ENCODE data around the gene STK25.

DNA sequence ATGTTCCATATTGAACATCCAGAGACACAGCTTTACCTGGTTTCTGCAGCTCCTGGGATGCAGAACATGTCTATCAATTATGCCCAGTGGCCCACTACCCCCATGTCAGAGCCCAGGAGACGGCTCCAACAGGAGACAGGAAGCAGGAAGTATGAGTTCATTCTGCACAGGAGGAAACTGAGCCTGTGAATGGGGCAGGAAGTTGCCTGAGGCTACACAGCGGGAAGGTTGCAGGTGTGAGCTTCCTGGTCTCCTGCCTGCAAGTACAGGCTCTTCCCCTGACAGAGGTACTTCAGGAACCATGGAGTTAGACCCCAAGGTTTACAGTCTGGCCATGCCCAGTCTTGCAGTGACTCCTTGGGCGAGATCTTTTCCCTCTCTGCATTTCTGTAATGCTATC, 47.3 kb upstream of the STK25 start:
- TF ChIP-seq, protein P1, sequence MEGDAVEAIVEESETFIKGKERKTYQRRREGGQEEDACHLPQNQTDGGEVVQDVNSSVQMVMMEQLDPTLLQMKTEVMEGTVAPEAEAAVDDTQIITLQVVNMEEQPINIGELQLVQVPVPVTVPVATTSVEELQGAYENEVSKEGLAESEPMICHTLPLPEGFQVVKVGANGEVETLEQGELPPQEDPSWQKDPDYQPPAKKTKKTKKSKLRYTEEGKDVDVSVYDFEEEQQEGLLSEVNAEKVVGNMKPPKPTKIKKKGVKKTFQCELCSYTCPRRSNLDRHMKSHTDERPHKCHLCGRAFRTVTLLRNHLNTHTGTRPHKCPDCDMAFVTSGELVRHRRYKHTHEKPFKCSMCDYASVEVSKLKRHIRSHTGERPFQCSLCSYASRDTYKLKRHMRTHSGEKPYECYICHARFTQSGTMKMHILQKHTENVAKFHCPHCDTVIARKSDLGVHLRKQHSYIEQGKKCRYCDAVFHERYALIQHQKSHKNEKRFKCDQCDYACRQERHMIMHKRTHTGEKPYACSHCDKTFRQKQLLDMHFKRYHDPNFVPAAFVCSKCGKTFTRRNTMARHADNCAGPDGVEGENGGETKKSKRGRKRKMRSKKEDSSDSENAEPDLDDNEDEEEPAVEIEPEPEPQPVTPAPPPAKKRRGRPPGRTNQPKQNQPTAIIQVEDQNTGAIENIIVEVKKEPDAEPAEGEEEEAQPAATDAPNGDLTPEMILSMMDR (IDR thresholded peaks at IDR 0.05; ENCODE audit: insufficient read depth, low read depth, low read length): no peak
- TF ChIP-seq EZH2 (IDR thresholded peaks at IDR 0.05; ENCODE audit: insufficient read depth, low read length): no peak
